D341Med (cell line): Measurements from ENCODE around the gene HIVEP3.

Experiments used
- DNase-seq: peaks from one replicate; pipeline ENCODE4 v3.0.0; 2012; ENCODE audit warnings: low spot score

Gene HIVEP3

GRCh38 chr1:41497056-41497440, 421.7 kb downstream of the HIVEP3 start:
- DNase-seq: no peak

GRCh38 chr1:41496080-41497055, 422.4 kb downstream of the HIVEP3 start:
- no peak for DNase-seq

- no peak for DNase-seq
Observed at GRCh38 chr1:41495210-41495948, 423.3 kb downstream of the HIVEP3 start.

- DNase-seq: no peak
Observed at GRCh38 chr1:41494351-41495209, 424.1 kb downstream of the HIVEP3 start.

- no peak for DNase-seq
Observed at GRCh38 chr1:41493626-41494350, 424.9 kb downstream of the HIVEP3 start.

- DNase-seq: no peak
Observed at GRCh38 chr1:41493117-41493536, 425.6 kb downstream of the HIVEP3 start.

GRCh38 chr1:41492341-41492848, 426.3 kb downstream of the HIVEP3 start:
- no peak for DNase-seq

GRCh38 chr1:41490911-41491310, 427.8 kb downstream of the HIVEP3 start:
- DNase-seq: no peak

GRCh38 chr1:41489561-41489960, 429.2 kb downstream of the HIVEP3 start:
- DNase-seq: no peak

- no peak for DNase-seq
Observed at GRCh38 chr1:41488040-41488951, 430.4 kb downstream of the HIVEP3 start.

- no peak for DNase-seq
Observed at GRCh38 chr1:41487126-41488039, 431.3 kb downstream of the HIVEP3 start.

GRCh38 chr1:41486371-41487125, 432.2 kb downstream of the HIVEP3 start:
- DNase-seq: no peak

GRCh38 chr1:41486053-41486370, 432.7 kb downstream of the HIVEP3 start:
- no peak for DNase-seq

GRCh38 chr1:41485605-41486004, 433.1 kb downstream of the HIVEP3 start:
- no peak for DNase-seq

GRCh38 chr1:41484402-41485241, 434.1 kb downstream of the HIVEP3 start, which contains the start of gene EDN2:
Gene EDN2, minus strand, starts transcription at chr1:41484683. Its CDS starts 82 bp downstream, at chr1:41484601.
- peak; percentile 79 for DNase-seq

GRCh38 chr1:41483960-41484401, 434.7 kb downstream of the HIVEP3 start:
- no peak for DNase-seq
